Iris pigment epithelial cell (primary cell): ENCODE measurements around the gene CAB39.

ENCODE experiments used
- DNase-seq: peaks from one replicate; pipeline ENCODE4 v3.0.0-alpha.2; 2011; ENCODE audit warnings: low read depth

CAB39 gene

DNA sequence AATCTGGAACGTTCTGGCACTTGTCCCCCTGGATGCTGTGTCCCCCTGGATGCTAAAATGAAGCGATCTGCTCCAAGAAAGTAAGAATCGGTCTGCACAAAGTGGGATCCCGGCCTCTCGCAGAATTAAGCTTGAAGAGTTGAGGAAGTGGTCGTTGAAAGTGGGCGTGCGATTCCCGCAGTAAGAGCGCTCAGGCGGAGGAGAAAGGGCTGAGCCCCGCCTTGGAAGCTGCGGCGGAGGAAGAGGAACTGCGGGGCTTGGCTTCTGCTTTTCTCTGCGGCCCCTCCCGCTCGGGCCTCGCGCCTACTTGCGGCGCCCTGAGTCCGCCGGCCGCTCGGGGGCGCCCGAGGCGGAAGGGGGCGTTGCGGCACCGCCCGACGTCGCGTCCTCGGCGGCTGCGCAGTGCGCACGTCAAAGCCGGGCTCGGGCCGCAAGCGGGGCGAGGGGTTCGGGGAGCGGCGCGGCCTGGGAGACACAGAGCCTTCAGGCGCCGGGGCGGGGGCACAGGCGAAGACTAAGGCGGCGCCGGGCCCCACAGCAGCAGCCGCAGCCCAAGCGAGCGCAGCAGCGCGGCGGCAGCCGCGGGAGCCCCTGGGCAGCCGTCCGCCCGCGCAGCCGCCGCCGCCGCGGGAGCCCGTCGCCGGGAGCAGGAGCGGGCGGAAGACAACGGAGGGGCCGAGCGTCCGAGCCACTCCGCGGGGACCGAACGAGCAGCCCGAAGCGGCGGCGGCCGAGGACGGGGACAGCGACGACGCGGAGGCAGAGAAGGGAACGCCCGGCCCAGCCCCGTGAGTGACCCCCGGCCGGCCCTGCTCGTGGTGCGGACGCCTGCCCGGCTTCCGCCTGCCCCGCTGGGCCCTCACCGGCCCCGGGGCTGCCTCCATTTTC is at the start of gene CAB39:
Gene CAB39, plus strand, starts transcription at position 400 of the 888 bp plus-strand sequence. CDS start 47,160 bp downstream, outside the sequence.
- peak; percentile 88 for DNase-seq

DNA sequence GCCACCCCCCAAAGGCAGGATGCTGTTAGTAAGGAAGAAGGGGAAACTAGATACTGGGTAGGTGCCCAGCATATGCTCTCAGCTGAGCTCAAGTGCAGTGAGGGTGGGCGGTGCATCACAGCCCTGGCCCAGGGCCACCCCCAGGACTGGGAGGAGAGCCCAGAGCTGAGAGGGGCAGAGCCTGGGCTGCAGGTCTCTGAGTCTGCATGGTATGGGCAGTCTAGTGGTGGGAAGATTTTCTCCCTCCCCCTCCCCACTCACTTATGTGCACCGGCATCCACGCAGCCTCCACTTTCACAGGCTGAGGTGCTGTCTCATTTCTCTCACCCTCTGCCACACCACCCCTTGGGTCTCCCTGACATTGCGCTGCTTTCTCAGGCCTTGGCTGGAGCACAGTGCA is 48.5 kb upstream of the CAB39 start:
- peak; percentile 34 for DNase-seq

DNA sequence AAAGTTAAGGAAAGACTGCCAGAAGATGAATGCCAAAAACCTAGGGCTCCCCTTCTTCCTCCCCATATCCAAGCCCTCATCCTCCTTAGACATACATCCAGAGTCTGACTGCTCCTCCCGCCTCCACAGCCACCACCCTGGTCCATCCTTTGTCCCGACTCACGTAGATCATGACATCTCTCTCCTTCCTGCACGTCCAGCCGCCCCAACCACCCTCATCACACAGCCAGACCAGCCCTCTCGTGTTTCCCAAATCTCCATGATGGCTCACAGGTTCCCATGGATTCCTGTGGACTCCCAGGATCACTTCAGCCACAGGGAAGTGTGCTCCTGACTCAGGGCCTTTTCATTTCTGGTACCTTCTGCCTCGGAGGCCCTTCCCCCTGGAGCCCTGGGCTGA is 47.8 kb upstream of the CAB39 start:
- DNase-seq: no peak

DNA sequence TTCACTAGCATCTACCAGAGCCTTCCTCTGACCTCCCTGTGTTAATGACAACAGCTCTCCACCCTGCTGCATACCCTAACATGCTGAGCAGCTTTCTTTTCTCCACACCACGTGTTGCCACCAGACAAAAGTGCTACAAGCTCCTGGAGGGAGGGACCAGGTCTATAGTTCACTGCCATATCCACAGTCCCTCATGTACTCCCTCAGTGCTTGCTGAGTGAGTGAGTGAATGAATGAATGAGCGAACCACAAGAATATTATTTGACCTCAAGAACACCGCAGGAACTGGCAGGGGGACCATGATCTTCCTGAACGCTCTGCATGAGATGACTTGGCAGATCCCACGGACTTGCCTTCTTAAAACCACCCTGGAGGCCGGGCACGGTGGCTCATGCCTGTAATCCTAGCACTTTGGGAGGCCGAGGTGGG is 47.4 kb upstream of the CAB39 start:
- DNase-seq: no peak

DNA sequence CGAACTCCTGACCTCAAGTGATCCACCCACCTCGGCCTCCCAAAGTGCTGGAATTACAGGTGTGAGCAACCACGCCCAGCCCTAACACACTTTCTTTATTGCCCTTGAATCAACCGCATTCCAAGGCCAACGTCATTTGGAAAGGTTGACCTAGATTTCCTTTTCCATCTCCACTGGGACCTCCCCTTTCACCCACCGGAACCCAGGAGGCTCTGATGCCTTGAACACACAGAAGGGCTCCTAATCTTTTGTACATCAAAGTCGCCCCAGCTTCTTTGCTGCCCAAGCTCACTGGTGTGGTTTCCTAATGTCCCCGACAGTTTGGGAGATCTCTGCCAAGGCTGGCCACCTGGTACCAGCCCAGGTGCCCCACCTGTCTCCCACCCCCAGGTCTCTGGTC is 46.2 kb upstream of the CAB39 start:
- DNase-seq: no peak

DNA sequence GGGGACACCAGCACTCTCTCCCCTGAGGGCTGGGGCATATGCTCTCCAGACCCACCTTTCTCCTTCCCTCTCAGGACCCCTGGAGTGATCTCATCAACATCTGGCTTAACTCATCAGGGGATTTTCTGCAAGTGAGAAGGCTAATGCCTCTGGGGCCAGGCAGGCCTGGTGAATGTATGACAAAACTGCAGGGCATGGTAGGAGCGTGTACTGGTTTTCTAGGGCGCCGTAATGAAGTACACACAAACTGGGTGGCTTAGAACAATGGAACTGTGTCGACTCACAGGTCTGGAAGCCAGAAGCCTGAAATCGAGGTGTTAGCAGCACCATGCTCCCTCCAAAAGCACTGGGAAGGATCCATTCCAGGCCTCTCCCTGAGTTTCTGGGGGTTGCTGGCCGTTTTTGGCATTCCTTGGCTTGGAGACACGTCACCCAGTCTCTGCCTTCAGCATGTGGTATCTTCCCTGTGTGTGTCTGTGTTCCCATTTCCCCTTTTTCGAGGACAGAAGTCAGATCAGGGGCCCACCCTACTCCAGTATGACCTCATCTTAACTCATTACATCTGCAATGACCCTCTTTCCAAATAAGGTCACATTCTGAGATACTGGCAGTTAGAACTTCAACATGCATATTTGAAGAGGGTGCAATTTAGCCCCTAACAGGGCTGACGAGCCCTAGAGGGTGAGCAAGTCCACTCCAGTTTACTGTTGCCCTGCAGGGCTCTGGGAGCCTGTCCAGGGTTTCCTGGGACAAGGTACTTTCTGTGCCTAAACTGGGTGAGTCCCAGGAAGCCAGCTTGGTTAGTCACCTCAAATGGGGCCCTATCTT is 45.5 kb upstream of the CAB39 start:
- peak; percentile 32 for DNase-seq

DNA sequence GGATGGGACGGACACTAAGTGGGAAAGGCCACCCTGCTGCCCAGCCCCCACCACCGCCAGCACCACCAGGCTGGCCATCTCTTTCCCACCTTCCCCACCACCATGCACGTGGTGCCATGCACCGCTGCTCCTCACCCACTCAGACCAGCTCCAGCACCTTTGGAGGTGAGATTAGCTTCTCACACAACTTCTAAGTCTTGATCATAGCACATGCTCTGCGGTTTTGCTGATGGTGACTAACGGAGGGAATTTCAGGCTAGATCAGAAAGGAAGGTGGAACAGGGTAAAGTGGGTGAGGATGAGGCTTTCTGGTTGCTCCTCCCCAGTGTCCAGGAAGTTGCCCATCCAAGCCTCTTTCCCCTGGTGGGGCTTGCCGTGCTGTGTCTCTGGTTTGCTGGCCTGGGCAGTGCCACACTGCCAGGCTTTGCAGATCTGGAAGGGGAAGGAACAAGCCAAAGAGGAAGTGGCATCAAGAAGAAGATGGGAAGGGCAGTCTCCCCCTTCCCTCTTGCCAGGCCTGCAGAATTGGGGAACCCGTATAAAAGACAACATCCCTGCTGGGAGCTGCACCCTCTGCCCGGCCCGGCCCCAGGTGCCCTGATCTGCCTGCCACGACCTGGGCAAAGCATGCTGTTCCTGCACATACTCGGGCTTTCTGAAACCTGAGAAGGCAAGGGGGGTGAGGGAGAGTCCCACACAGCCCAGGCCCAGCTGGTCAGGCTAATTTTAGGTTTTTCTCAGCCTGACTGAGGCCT is 44.3 kb upstream of the CAB39 start:
- DNase-seq: peak; percentile 60

DNA sequence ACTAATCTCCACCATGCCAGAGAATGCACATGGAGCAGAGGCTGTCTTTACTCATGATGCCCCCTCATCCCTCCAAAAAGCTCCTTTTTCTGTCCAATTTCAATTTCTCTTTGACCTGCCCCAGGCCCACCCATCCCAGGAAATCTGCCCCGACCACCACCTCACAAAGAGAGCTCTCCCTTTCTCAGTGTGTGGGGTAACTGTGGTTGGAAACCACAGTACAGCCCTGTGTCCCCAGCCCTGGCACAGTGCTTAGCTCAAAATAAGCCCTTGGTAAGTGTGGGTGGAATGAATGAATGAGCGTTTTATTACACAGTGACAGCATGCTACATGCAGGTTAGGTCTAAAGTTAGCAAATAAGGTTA is 43.7 kb upstream of the CAB39 start:
- no peak for DNase-seq

DNA sequence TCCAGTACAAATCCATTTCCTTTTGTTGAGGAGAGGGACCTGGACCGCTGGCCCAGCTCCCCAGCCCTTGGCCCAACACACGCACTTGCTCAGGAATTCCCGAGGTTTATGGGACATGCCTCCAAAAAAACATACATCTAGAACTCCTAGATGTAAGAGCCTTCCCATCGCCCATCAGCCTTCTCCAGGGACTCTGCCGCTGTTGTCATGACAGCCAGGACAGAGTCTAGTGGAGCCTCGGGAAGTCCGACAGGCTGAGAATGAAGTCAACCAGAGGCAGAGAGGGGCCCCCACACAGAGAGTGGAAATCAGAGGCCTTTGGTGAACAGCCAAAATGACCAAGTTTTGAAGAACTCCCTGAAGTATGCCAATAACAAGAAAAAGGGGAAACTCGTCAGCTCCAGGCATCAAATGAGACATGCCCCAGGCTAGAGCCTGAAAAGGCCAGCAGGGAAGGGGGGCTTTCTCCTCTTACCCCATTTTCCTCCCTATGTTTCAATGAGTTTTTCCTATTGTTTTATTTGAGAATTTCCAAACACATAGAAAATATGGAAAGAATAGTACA is 43.2 kb upstream of the CAB39 start:
- peak; percentile 31 for DNase-seq

DNA sequence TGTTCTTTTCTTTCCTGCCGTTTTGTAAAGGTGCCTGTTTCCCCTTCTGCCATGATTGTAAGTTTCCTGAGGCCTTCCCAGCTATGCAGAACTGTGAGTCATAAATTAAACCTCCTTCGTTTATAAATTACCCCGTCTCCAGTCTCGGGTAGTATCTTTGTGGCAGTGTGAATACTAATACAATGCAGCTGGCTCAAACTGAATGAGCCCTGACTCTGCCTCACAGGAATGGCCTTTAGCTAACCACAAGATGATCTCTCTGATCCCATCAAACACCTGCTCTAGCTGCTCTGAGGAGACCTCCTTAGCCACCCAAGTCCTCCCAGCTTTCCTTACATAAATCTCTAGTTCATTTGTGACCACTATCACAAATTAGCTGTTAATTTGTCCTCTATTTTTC is 41.5 kb upstream of the CAB39 start:
- peak; percentile 85 for DNase-seq

DNA sequence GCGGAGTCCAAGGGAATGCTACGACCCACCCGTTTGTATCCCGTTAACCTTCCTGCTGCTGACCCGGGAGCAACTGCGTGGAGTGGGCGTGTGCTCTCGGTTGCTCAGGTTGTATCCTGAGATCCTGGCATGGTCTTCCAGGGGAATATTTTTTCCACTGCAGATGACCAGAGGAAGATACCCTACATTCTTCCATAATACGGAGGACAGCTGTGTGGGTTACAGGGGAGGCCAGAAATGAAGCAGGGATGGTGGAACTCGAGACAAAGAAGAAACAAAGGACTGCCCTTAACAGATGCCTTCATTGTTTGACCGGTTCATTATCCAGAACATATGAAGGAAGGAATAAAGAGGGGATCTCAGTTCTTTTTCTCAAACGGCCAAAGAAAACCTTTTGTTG is 39.8 kb upstream of the CAB39 start:
- no peak for DNase-seq

DNA sequence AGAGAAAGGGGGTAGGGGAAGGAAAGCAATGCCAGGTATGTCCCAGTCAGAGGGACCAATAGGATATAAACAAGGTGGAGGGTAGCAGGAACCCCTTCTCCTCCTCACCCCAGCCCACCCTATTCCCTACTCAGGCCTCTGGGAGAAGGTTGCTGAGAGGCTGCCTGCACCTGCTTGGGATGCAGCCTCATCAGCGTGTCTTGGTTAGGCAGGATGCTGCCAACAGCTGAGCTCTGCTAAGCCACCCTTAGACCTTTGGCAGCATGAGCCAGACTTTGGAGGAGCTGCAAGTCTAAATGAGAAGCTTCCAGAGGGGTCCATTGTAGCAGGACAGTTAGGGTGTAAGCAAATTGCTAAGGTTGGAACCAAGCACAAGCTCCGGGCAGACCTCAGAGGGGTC is 38.2 kb upstream of the CAB39 start:
- no peak for DNase-seq

DNA sequence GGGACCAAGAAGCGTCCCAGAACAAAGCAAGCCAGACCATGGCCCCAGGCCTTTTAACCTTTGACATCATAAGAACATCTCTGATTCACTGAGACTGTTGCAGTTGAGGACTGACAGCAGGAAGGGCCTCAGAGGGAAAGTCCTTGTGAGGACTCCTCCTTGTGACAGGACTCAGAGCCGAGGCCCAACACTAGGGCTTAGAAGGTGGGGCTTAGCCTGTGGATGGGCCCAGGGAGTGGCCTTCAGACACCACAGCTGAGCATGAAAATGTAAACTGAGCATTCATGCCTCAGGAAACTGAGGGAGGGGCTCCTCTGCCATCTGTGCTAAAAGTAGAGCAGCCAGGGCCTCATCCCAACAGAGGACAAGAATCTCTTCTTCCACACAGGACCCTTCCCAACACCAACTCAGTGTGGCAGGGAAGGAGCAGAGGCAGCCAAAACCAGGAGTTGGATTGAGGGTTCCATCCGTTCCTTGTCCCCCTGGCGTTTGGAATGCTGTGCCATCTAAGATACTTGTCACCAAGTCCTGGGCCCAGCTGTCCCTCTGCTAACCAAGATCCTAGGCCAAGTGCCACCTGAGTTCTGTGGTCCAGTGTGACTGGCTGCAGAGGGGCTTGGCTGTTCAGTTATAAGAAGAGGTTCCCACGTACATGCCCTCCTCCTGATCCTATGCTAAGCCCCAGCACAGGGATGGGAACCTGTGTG is 37.5 kb upstream of the CAB39 start:
- no peak for DNase-seq

DNA sequence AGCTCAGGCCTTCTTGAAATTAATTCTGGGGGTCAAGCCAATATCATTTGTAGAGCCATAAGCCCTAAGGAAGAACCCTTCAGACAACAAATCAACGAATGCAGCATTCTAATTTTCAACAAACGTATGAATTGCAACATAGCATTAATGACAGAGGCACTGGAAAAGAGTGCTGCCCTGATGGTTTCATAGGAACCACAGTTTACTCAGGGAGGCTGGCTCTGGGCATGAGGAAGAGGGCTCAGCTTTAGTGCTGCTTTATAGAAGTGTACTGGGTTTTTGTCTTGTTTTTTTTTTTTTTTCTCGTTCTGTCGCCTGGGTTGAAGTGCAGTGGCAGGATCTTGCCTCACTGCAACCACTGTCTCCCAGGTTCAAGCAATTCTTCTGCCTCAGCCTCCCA is 36.1 kb upstream of the CAB39 start:
- DNase-seq: no peak

DNA sequence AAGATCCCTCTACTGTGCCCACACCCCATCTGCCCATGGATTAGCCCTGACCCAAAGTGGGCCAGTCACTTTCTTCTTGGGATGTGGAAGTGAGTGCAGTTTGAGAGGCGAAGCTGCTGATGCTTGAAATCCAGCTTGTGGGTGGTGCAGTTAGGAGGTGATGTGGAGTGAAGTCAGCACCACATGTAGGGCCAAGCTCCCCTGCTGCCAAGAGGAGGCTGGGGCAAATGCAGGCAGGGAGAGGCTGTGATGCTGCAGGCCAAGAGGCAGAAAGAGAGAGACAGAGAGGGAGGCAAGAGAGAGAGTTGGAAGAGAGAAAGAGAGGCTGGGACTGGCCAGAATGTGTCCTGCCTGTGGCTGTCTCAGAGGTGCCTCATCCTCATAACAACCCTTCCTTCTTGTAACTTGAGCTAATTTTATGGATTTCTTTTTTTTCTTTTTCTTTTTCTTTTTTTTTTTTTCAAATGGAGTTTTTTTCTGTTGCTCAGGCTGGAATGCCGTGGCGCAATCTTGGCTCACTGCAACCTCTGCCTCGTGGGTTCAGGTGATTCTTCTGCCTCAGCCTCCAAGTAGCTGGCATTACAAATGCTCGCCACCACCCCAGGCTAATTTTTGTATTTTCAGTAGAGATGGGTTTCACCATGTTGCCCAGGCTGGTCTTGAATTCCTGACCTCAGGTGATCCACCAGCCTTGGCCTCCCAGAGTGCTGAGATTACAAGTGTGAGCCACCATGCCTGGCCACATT is 35.3 kb upstream of the CAB39 start:
- peak; percentile 60 for DNase-seq

DNA sequence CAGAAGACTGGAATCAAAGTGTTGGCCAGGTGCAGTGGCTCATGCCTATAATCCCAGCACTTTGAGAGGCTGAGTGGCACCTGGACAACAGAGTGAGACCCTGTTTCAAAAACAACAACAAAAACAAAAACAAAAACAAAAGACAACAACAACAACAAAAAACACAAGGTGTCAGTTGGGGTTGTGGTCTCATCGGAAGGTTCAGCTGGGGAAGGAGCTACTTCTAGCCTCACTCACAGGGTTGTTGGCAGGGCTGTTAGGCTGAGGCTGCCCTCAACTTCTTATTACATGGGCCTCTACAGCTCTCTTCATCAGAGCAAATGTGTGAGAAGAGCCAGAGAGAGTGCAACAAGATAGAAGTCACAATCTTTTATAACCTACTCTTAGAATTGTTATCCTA is 34.6 kb upstream of the CAB39 start:
- no peak for DNase-seq

DNA sequence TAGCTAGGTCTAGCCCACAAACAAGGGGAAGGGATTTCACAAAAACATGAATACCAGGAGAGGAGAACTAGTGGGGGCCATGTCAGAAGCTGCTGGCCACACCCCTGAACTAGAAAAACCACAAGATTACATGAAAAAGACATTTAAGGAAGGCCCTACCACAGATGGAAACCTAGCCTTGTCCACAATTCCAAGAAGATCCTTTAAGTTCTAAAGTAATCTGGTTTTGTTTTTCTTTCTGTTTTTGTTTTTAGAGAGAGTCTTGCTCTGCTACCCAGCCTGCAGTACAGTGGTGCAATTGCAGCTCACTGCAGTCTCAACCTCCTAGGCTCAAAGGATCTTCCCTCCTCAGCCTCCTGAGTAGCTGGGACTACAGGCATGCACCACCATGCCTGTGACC is 34.2 kb upstream of the CAB39 start:
- DNase-seq: no peak

DNA sequence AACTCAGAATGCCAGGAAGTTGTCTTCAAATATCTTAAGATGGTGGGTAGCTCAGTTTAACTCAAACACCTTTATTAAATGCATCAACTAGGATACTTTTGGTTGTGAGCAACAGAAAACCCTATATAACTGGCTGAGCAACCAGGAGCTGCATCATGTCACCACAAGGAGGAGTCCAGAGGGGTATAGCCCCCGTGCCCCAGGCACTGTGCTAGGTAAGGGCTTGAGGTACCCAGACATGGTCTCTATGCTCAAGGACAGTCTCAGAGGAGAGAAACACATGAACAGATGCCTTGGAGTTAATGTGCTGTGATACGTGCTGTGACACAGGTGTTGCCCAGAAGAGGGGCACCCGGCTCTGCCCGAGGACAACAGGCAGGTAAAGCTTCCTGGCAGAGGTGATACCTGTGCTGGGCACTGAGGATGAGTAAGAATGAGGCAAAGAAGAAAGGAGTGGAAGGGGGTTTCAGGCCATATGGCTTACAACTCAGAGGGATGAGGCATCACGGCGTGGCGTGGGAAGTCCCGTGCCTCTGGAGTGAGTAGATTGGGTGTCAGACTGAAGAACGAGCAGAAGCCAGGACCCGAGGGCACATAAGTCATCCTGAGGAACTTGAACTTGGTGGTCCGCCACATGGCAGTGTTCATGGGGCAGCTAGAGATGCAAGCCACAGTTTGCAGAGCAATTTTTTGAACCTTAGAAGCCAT is 32.0 kb upstream of the CAB39 start:
- no peak for DNase-seq

DNA sequence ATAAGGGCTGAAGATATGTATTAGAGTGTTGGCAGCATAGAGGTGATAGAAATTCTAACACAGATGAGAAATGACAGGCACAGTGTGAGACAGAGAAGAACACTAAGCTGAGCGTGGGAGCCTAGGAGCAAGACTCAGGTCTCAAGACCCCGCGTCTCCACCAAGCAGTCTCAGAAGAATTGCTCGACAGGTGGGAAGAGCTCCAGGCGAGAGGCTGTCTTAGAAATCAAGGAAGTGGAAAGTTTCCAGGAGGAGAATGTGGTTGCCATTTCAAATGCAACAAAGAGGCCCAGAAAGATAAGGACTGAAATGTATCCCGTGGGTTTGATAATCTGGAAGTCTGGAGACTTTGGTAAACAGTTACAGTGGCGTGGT is 31.5 kb upstream of the CAB39 start:
- DNase-seq: no peak

DNA sequence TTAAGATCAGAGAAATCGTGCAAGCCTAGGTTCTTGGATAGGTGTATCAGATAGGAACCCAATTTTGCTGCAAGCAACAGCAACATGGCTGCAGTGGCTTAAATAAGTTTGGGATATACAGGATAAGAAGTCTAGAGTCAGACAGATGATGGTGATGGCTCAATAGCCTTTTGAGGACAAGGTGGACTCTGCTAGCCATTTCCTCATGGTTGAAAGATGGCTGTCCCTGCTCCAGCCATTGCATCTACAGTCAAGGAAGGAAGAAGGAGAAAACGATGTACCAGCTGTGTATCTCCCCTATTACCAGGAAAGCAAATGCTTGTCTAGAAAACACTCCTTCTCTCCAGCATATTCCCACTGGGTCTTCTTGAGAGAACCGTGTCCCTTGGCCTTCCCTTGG is 30.1 kb upstream of the CAB39 start:
- DNase-seq: no peak
